ENCODE data around the gene RNF43. TPM values are rescaled to one million over a fixed set of nuclear protein-coding genes. Genes with fewer than 3 reads are reported as not detected.

RNF43 gene
- total and polyA plus RNA-seq, 4 donors = 4.1 to 8.4 (median 5.1) TPM

- TF ChIP-seq, protein P1, sequence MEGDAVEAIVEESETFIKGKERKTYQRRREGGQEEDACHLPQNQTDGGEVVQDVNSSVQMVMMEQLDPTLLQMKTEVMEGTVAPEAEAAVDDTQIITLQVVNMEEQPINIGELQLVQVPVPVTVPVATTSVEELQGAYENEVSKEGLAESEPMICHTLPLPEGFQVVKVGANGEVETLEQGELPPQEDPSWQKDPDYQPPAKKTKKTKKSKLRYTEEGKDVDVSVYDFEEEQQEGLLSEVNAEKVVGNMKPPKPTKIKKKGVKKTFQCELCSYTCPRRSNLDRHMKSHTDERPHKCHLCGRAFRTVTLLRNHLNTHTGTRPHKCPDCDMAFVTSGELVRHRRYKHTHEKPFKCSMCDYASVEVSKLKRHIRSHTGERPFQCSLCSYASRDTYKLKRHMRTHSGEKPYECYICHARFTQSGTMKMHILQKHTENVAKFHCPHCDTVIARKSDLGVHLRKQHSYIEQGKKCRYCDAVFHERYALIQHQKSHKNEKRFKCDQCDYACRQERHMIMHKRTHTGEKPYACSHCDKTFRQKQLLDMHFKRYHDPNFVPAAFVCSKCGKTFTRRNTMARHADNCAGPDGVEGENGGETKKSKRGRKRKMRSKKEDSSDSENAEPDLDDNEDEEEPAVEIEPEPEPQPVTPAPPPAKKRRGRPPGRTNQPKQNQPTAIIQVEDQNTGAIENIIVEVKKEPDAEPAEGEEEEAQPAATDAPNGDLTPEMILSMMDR (IDR thresholded peaks at IDR 0.05; ENCODE audit: low read depth, low read length, missing input control) = no peak
- TF ChIP-seq RXRA (IDR thresholded peaks at IDR 0.05) (peak; percentile 84 to 88), FOXA2 (IDR thresholded peaks at IDR 0.05) (peak; percentile 40), EGR1 (IDR thresholded peaks at IDR 0.05; ENCODE audit: low read depth in 2 of 2) (no peak)
Measured at GRCh38 chr17:58383892-58384462, 33.4 kb downstream of the RNF43 start (continued).

- no peaks in the 10 kb centered on the region for H3K27me3 ChIP-seq (ENCODE audit: control insufficient read depth in 4 of 4, insufficient read depth in 4 of 4, low read length in 3 of 4)
- 34% methylated on average over 1 of the region's 1 CpG for WGBS
- H3K27ac ChIP-seq (ENCODE audit: low read depth in 1 of 2, low read length in 2 of 2) = peak overlapping the region; percentile 12 to 76
- no peak overlapping the region for H3K4me3 ChIP-seq (ENCODE audit: low read depth in 1 of 3, low read length in 3 of 3)
- DNase-seq (ENCODE audit: low spot score) = no peak
- TF ChIP-seq FOXA1 (IDR thresholded peaks at IDR 0.05) (peak; percentile 21), EGR1 (IDR thresholded peaks at IDR 0.05; ENCODE audit: low read depth in 2 of 2) (no peak), SP1 (IDR thresholded peaks at IDR 0.05) (peak; percentile 68), TAF1 (conservative IDR thresholded peaks at IDR 0.05) (no peak), FOXA2 (IDR thresholded peaks at IDR 0.05) (peak; percentile 64), HNF4G (IDR thresholded peaks at IDR 0.05) (peak; percentile 49), HNF4A (conservative IDR thresholded peaks at IDR 0.05) (peak; percentile 84 to 92), YY1 (IDR thresholded peaks at IDR 0.05) (peak; percentile 67), RXRA (IDR thresholded peaks at IDR 0.05) (peak; percentile 30 to 63), GABPA (IDR thresholded peaks at IDR 0.05 in 1 of 2, conservative IDR thresholded peaks at IDR 0.05 in 1 of 2) (no peak), JUND (IDR thresholded peaks at IDR 0.05) (peak in 1 of 2 donors; percentile 30), ZBTB33 (IDR thresholded peaks at IDR 0.05) (peak; percentile 41), NR2F2 (IDR thresholded peaks at IDR 0.05) (no peak), RAD21 (IDR thresholded peaks at IDR 0.05) (no peak)
- TF ChIP-seq, protein P1 (IDR thresholded peaks at IDR 0.05; ENCODE audit: low read depth, low read length, missing input control) = no peak
- TF ChIP-seq, protein P2, sequence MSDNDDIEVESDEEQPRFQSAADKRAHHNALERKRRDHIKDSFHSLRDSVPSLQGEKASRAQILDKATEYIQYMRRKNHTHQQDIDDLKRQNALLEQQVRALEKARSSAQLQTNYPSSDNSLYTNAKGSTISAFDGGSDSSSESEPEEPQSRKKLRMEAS (IDR thresholded peaks at IDR 0.05) = no peak
- TF ChIP-seq, protein P3, sequence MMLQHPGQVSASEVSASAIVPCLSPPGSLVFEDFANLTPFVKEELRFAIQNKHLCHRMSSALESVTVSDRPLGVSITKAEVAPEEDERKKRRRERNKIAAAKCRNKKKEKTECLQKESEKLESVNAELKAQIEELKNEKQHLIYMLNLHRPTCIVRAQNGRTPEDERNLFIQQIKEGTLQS (IDR thresholded peaks at IDR 0.05) = no peak
- TF ChIP-seq, protein P4, sequence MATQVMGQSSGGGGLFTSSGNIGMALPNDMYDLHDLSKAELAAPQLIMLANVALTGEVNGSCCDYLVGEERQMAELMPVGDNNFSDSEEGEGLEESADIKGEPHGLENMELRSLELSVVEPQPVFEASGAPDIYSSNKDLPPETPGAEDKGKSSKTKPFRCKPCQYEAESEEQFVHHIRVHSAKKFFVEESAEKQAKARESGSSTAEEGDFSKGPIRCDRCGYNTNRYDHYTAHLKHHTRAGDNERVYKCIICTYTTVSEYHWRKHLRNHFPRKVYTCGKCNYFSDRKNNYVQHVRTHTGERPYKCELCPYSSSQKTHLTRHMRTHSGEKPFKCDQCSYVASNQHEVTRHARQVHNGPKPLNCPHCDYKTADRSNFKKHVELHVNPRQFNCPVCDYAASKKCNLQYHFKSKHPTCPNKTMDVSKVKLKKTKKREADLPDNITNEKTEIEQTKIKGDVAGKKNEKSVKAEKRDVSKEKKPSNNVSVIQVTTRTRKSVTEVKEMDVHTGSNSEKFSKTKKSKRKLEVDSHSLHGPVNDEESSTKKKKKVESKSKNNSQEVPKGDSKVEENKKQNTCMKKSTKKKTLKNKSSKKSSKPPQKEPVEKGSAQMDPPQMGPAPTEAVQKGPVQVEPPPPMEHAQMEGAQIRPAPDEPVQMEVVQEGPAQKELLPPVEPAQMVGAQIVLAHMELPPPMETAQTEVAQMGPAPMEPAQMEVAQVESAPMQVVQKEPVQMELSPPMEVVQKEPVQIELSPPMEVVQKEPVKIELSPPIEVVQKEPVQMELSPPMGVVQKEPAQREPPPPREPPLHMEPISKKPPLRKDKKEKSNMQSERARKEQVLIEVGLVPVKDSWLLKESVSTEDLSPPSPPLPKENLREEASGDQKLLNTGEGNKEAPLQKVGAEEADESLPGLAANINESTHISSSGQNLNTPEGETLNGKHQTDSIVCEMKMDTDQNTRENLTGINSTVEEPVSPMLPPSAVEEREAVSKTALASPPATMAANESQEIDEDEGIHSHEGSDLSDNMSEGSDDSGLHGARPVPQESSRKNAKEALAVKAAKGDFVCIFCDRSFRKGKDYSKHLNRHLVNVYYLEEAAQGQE (IDR thresholded peaks at IDR 0.05) = peak; percentile 52
- H3K9ac ChIP-seq (ENCODE audit: low read depth in 1 of 2, low read length in 2 of 2) = no peak overlapping the region
- no peaks in the 10 kb centered on the region for H3K9me3 ChIP-seq (ENCODE audit: control insufficient read depth in 4 of 4, low read length in 3 of 4)
- H3K36me3 ChIP-seq (ENCODE audit: control insufficient read depth in 4 of 4, insufficient read depth in 3 of 4, low read depth in 1 of 4, low read length in 3 of 4) = no peaks in the 10 kb centered on the region
- H3K4me1 ChIP-seq (ENCODE audit: control insufficient read depth in 4 of 4, insufficient read depth in 4 of 4, low read length in 3 of 4) = peaks cover 22 to 71% (median 61%) of the 10 kb centered on the region in 4 donors
Measured at GRCh38 chr17:58382872-58383242, 34.5 kb downstream of the RNF43 start.
